Measurements from ENCODE around the gene PFN3.

Gene PFN3

GRCh38 chr5:177399997-177400868 is at the start of gene PFN3:
PFN3 (minus strand) TSS chr5:177400661; CDS start chr5:177400576, 85 bp downstream.
- no peak for DNase-seq (ENCODE audit: low read depth, low spot score)

- no peak for DNase-seq (ENCODE audit: low read depth, low spot score)
Measured at GRCh38 chr5:177449140-177450061, 48.9 kb upstream of the PFN3 start.

- no peak for DNase-seq (ENCODE audit: low read depth, low spot score)
Measured at GRCh38 chr5:177448244-177448950, 47.9 kb upstream of the PFN3 start.

- DNase-seq (ENCODE audit: low read depth, low spot score) = no peak
Measured at GRCh38 chr5:177447611-177448243, 47.3 kb upstream of the PFN3 start.

- DNase-seq (ENCODE audit: low read depth, low spot score) = no peak
Measured at GRCh38 chr5:177447066-177447610, 46.7 kb upstream of the PFN3 start.

- no peak for DNase-seq (ENCODE audit: low read depth, low spot score)
Measured at GRCh38 chr5:177446200-177447065, 46.0 kb upstream of the PFN3 start, which contains the start of gene PRR7. PRR7 (plus strand) TSS chr5:177446814; CDS start chr5:177455068, 8,254 bp downstream.

GRCh38 chr5:177445917-177446199 is 45.4 kb upstream of the PFN3 start:
- DNase-seq (ENCODE audit: low read depth, low spot score) = no peak

- no peak for DNase-seq (ENCODE audit: low read depth, low spot score)
Measured at GRCh38 chr5:177445052-177445916, 44.8 kb upstream of the PFN3 start.

GRCh38 chr5:177444106-177445051 is 43.9 kb upstream of the PFN3 start:
- DNase-seq (ENCODE audit: low read depth, low spot score) = no peak

GRCh38 chr5:177443144-177443983 is 42.9 kb upstream of the PFN3 start:
- DNase-seq (ENCODE audit: low read depth, low spot score) = no peak

- no peak for DNase-seq (ENCODE audit: low read depth, low spot score)
Measured at GRCh38 chr5:177442066-177442826, 41.8 kb upstream of the PFN3 start.

- DNase-seq (ENCODE audit: low read depth, low spot score) = no peak
Measured at GRCh38 chr5:177440990-177441780, 40.7 kb upstream of the PFN3 start.

GRCh38 chr5:177440211-177440989 is 39.9 kb upstream of the PFN3 start:
- no peak for DNase-seq (ENCODE audit: low read depth, low spot score)

GRCh38 chr5:177439518-177440053 is 39.1 kb upstream of the PFN3 start:
- no peak for DNase-seq (ENCODE audit: low read depth, low spot score)
